Measurements from ENCODE around the gene IL4R. TPM values are rescaled to one million over a fixed set of nuclear protein-coding genes. Genes with fewer than 3 reads are reported as not detected.

IL4R gene
- total RNA-seq, 1 experiment from 2014 or later, result 75.1 TPM

DNA sequence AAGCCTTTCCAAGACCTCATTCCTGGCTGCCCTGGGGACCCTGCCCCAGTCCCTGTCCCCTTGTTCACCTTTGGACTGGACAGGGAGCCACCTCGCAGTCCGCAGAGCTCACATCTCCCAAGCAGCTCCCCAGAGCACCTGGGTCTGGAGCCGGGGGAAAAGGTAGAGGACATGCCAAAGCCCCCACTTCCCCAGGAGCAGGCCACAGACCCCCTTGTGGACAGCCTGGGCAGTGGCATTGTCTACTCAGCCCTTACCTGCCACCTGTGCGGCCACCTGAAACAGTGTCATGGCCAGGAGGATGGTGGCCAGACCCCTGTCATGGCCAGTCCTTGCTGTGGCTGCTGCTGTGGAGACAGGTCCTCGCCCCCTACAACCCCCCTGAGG, 49.5 kb downstream of the IL4R start:
- no peak for DNase-seq

DNA sequence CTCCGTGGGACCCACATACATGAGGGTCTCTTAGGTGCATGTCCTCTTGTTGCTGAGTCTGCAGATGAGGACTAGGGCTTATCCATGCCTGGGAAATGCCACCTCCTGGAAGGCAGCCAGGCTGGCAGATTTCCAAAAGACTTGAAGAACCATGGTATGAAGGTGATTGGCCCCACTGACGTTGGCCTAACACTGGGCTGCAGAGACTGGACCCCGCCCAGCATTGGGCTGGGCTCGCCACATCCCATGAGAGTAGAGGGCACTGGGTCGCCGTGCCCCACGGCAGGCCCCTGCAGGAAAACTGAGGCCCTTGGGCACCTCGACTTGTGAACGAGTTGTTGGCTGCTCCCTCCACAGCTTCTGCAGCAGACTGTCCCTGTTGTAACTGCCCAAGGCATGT, 50.0 kb downstream of the IL4R start:
- H3K27me3 ChIP-seq, result no peaks in the 10 kb centered on the region

More for the DNA sequence above, 49.5 kb downstream of the IL4R start:
- H3K36me3 ChIP-seq, result peaks cover 56% of the 10 kb centered on the region
- no peaks in the 10 kb centered on the region for H3K9me3 ChIP-seq (replicated peaks)
- H3K27me3 ChIP-seq, result no peaks in the 10 kb centered on the region
- H3K4me1 ChIP-seq, result no peaks in the 10 kb centered on the region
- H3K4me3 ChIP-seq, result no peak overlapping the region
- no peak overlapping the region for H3K27ac ChIP-seq

DNA sequence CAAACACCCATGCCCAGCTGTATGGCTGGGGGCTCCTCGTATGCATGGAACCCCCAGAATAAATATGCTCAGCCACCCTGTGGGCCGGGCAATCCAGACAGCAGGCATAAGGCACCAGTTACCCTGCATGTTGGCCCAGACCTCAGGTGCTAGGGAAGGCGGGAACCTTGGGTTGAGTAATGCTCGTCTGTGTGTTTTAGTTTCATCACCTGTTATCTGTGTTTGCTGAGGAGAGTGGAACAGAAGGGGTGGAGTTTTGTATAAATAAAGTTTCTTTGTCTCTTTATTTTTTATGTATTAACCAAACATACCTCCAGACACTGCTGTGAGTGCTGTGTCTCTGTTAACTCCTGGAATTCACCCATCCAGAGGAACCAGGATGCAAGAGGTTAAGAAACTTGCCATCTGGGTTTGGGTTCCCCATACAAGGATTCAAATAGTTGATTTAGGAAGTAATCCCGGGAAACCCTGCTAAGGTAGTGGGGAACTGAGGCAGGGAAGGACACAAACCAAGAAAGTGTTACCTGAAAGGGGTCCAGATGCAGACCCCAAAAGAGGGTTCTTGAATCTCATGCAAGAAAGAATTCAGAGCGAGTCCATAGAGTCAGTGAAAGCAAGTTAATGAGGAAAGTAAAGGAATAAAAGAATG, 50.8 kb downstream of the IL4R start:
- H3K9me3 ChIP-seq (replicated peaks), result no peaks in the 10 kb centered on the region
- no peak overlapping the region for H3K27ac ChIP-seq
- no peaks in the 10 kb centered on the region for H3K27me3 ChIP-seq
- H3K36me3 ChIP-seq, result peaks cover 42% of the 10 kb centered on the region
- H3K4me1 ChIP-seq, result no peaks in the 10 kb centered on the region
- no peak overlapping the region for H3K4me3 ChIP-seq
- no peak for DNase-seq

More for the DNA sequence above, 50.0 kb downstream of the IL4R start:
- H3K4me3 ChIP-seq, result no peak overlapping the region
- H3K36me3 ChIP-seq, result peaks cover 50% of the 10 kb centered on the region
- H3K9me3 ChIP-seq (replicated peaks), result no peaks in the 10 kb centered on the region
- DNase-seq, result no peak
- H3K27ac ChIP-seq, result no peak overlapping the region
- no peaks in the 10 kb centered on the region for H3K4me1 ChIP-seq

DNA sequence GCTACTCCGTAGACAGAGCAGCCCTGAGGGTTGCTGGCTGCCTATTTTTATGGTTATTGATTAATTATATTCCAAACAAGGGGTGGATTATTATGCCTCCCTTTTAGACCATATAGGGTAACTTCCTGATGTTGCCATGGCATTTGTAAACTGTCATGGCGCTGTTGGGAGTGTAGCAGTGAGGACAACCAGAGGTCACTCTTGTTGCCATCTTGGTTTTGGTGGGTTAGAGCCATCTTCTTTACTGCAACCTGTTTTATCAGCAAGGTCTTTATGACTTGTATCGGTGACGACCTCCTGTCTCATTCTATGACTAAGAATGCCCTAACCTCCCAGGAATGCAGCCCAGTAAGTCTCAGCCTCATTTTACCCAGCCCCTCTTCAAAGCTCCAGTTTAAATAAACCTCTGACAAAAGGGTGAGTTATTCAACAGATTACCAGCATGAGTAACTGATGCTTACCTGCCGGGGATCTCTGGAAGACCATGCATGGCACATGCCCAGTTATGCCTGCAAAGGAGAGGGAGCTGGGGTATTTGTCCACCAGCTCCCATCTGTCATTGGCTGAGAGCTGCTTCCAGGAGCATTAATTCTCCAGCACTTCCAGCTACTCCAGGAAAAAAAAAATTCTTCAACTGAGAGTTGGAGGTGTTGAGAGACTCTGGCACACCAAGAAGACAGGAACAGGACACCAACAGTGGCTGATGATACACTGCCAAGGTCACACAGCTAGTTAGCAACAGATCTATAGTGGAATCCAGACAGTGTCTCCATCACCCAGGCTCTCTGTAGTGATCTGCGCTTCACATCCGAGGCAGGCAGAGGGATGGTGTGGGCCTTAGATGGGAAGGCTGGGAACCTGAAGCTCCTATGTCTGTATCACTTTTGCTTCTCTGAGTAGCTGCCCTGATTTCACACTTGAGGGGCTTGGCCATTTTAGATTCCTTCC, 51.6 kb downstream of the IL4R start:
- Histone ChIP-seq H3K36me3 (peaks cover 39% of the 10 kb centered on the region), H3K27me3 (no peaks in the 10 kb centered on the region), H3K27ac (no peak overlapping the region), H3K4me3 (no peak overlapping the region), H3K4me1 (no peaks in the 10 kb centered on the region), H3K9me3 (replicated peaks) (no peaks in the 10 kb centered on the region)
- no peak for DNase-seq

DNA sequence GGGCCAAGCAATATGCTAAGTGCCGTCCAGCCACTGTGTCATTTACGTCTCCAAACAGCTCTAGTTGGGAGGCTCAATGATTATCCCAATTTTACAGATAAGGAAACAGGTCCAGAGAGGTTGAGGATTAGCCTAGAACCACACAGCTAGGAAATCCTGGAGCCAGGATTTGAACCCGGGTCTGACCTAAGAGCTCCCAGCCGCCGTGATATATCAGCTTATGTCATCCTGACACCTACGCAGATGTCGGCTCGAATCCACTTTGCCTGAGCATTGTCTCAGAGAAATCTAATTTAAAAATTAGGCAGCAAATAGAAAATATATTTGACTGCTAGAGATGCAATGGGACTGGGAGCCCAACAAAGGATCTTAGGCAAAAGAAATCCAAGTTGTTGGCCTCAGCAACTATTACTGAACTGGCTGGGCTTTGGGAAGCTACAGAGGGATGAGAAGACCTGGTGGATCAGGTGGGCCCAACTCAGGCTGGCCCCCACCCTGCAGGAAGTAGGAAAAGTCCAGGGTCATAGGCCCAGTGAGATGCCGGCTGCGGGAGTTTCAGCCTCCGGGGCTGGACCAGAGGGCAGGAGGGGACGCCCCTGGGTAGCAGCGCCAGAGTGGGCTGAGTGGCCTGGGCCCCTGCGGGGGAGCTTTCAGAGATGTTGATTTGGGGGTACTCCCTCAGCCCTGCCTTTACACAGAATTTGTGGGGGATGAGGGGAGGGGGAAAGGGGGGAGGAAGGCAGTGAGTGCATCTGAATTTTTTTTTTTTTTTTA, 53.1 kb downstream of the IL4R start:
- Histone ChIP-seq H3K27me3 (no peaks in the 10 kb centered on the region), H3K36me3 (peaks cover 28% of the 10 kb centered on the region), H3K4me3 (no peak overlapping the region), H3K4me1 (no peaks in the 10 kb centered on the region), H3K27ac (no peak overlapping the region), H3K9me3 (replicated peaks) (no peaks in the 10 kb centered on the region)
- DNase-seq, result no peak

DNA sequence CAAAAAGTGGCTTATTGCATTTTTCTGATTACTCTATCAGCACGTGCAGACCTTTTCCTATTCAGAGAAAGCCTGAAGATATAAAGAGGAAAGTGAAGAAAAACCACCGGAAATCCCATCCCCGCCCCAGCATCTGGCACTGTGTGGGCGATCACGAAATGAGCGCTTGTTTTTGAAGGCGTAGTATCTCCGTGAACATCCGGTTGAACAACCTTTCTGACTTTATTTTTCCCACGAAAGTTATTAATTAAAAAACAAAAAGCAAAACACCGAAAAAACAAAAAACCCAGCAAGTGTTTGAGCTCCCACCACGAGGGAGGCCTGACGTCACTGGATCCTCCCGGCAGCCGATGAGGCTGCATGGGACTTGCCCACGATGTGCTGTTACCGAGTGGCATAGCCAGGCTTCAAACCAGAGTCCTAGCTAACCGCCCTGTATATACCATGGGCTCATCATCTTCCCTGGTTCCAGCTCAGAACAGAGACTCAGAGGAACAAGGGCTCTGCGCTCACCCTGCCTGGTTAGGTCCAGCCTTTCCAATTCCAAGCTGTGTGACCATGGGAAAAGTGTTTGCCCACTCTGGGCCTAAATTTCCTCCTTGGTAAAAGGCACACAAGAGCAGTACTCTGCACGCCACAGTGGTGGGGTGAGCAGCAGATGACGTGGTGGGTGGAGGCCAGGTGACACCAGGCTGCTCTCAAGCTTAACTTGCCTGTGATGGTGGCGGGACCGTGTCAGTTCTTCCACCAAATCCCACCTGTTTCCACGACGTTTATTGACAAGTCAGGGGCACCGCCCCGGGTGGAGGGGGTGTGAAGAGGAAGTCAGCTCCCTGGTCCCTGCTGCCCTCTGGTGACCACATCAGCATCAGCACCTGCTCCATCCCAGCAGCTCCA, 53.9 kb downstream of the IL4R start:
- Histone ChIP-seq H3K4me3 (peak overlapping the region; percentile 9; the same call in 1 of the 2 replicates), H3K4me1 (no peaks in the 10 kb centered on the region), H3K9me3 (replicated peaks) (no peaks in the 10 kb centered on the region), H3K36me3 (peaks cover 20% of the 10 kb centered on the region), H3K27me3 (no peaks in the 10 kb centered on the region), H3K27ac (peak overlapping the region; percentile 14; the same call in 1 of the 2 replicates)
- DNase-seq, result peak; percentile 89 to 91

DNA sequence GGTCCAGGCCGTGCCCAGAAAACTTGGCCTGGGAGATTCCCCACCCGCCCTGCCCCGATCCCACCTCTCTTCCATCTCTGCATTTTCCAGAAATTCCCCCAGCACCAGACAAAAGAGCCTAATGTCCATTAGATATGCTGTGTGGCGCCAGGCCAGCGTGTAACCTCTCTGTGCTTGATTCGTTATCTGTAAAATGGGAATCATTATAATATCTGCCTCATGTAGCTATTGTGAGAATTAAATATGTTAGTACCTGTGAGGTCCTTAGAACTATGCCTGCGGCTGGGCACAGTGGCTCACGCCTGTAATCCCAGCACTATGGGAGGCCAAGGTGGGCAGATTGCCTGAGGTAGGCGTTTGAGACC, 54.6 kb downstream of the IL4R start:
- H3K4me1 ChIP-seq, result no peaks in the 10 kb centered on the region
- H3K27ac ChIP-seq, result no peak overlapping the region
- H3K4me3 ChIP-seq, result no peak overlapping the region
- peaks cover 13% of the 10 kb centered on the region for H3K36me3 ChIP-seq
- DNase-seq, result no peak
- no peaks in the 10 kb centered on the region for H3K27me3 ChIP-seq
- H3K9me3 ChIP-seq (replicated peaks), result no peaks in the 10 kb centered on the region

DNA sequence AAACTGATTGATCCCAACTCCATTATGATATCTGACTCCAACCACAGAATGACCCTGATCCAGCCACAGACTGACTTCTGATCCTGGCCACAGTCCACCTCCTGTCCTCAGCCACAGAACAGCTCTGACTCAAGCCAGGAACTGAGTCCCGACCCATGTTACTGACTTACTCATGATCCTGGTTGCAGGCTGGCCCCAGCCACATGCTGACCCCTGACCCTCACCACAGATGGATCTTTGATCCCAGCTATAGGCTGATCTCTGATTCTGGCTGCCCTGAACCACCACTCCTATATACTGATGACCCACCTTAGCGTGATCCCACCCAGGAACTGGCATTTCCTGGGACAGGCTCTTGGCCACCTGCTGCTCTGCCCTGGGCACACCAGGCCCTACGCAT, 56.0 kb downstream of the IL4R start:
- no peak for DNase-seq
- Histone ChIP-seq H3K27me3 (no peaks in the 10 kb centered on the region), H3K36me3 (peaks cover 2% of the 10 kb centered on the region; the same call in 1 of the 2 replicates), H3K4me1 (no peaks in the 10 kb centered on the region), H3K27ac (no peak overlapping the region), H3K4me3 (no peak overlapping the region), H3K9me3 (replicated peaks) (no peaks in the 10 kb centered on the region)

DNA sequence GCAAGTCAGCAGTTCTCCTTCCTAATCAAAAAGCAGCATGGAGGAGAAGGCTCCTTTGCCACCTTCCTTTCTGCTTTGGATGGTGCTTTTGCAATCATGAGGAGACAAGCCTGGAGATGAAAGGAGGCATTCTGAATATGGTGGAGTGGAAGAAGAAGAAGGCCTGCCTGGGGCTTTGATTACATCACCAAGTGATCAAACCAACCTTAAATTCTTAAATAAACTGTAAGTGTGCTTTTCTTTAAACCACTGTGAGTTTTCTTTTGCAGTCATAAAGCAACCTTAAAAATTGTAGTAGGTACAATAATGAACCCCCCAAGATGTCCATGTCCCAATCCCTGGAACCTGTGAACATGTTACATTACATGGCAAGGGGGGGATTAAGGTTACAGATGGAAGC, 56.5 kb downstream of the IL4R start:
- no peak for DNase-seq
- H3K27me3 ChIP-seq, result no peaks in the 10 kb centered on the region
- no peak overlapping the region for H3K4me3 ChIP-seq
- no peaks in the 10 kb centered on the region for H3K9me3 ChIP-seq (replicated peaks)
- H3K4me1 ChIP-seq, result no peaks in the 10 kb centered on the region
- H3K36me3 ChIP-seq, result no peaks in the 10 kb centered on the region
- no peak overlapping the region for H3K27ac ChIP-seq

DNA sequence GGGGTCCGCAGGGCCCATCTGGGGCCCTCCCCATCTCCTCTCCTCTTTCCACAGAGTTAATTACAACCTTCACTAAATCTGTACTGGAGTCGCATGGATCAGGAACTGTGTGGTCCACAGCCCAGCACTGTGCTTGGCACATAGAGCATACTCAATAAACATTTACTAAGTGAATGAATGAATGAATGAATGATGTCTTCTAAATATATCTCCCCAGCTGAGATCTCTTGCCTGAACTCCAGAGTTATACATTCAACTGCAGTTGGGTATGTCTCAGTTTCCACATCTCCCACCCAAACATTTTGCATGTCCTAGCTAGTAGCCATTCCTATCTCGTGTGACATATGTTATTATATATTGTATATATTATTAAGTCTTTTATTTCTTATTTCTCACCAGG, 59.5 kb downstream of the IL4R start:
- Histone ChIP-seq H3K36me3 (no peaks in the 10 kb centered on the region), H3K9me3 (replicated peaks) (no peaks in the 10 kb centered on the region), H3K27ac (no peak overlapping the region), H3K4me3 (no peak overlapping the region), H3K4me1 (no peaks in the 10 kb centered on the region), H3K27me3 (no peaks in the 10 kb centered on the region)
- no peak for DNase-seq

DNA sequence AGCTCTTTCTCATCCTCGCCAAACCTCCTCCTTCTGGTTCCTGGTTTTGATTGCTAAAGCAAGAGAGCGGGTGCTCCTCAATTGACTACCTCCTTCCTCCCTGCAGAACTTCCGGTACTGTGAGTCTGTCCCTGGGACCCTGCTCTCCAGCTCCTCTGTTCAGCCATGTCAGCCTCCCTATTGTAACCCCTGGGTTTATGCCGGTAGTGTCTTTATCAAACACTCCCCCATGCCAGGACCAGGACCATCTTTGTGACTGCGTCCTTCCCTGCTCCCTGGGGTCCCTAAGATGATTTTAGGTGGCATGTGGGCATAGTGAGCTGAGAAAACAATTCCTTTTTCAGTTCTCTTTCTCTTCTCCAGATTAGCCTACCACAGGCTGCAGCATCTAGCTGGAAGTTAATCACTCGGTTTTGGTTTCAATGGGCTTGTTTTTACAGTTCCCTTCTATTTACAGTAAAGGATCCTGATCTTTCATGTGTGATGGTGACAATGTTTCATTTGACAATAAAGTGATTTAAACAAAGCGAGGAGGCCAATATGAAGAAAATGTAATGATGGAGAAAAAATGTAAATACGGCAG, 60.5 kb downstream of the IL4R start:
- Histone ChIP-seq H3K27ac (no peak overlapping the region), H3K4me3 (no peak overlapping the region), H3K27me3 (no peaks in the 10 kb centered on the region), H3K9me3 (replicated peaks) (no peaks in the 10 kb centered on the region), H3K4me1 (no peaks in the 10 kb centered on the region), H3K36me3 (no peaks in the 10 kb centered on the region)
- no peak for DNase-seq

DNA sequence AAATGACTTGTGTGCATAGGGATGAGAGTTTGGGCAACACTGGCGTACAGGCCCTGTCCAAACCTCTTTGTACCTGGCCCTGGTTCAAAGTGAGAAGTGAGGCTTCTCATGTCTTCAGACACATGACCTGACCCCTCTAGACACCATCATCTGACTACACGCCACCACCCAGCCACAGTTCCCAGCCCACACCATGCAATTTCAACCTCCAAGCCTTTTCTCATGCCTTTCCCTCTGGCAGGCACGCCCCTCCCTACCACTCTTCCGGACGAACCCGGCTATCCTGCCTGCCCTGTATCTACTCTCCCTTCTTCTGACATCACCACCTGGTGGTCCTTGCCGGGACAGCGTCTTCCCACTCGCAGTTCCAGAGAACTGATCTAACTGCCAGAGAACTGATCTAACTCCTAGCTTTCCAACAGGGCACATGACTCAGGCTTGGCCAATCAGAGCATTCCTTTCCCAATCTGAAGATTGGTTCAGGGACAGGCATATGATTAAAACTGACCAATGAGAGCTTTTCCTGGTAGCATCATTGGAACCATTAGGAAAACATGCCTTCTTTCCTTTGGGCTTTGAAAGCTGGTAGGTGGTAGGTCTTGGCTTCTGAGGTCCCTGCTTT, 61.1 kb downstream of the IL4R start:
- H3K27me3 ChIP-seq, result no peaks in the 10 kb centered on the region
- no peak overlapping the region for H3K4me3 ChIP-seq
- no peaks in the 10 kb centered on the region for H3K9me3 ChIP-seq (replicated peaks)
- no peaks in the 10 kb centered on the region for H3K4me1 ChIP-seq
- peak; percentile 92 to 96 for DNase-seq
- no peaks in the 10 kb centered on the region for H3K36me3 ChIP-seq
- H3K27ac ChIP-seq, result no peak overlapping the region

DNA sequence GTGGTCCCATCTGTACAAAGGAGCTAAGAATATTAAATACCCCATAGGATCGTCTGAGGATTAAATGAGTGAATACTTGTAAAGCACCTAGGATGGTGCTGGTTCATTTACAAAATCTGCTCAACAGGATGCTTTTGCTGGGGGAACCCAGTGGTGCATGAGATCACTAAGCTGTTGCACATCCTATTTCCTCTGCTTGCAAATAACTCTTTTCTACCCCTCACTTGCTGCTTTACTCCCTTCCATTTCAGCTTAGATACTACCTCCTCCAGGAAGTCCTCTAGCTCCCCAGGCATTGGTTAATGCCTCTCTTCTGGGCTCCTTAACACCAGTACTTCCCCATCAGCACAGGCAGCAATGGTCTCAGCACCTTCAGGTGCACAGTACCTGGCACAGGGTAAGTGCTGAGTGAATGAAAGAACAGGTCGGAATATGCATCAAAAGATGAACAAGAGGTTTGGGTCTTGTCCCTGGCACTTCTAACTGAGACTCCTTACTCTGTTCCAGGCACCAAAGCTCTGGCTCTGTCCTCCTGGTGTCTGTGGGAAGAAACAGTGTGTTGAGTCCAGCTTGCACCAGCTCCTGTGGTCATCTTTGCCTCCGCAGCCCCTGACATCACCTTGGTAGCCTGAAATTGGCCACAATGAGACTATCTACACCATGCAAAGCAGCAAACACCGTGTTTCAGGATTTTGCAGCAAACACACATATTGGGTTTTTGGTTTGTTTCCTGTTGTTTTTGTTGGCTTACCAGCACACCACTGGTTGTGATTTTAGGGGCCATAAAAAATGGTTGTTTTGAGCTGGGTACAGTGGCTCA, 64.1 kb downstream of the IL4R start:
- Histone ChIP-seq H3K4me3 (no peak overlapping the region), H3K27me3 (no peaks in the 10 kb centered on the region), H3K36me3 (no peaks in the 10 kb centered on the region), H3K4me1 (no peaks in the 10 kb centered on the region), H3K27ac (no peak overlapping the region), H3K9me3 (replicated peaks) (no peaks in the 10 kb centered on the region)
- no peak for DNase-seq
